Measurements from ENCODE around the gene ABCA5. TPM values are rescaled to one million over a fixed set of nuclear protein-coding genes. Genes with fewer than 3 reads are reported as not detected.
A peak's percentile ranks its signal among the peaks of the same experiment; 100 is the strongest.

Gene ABCA5
- total RNA-seq, 1 donor from 2014 or later = 52.8 TPM

DNA sequence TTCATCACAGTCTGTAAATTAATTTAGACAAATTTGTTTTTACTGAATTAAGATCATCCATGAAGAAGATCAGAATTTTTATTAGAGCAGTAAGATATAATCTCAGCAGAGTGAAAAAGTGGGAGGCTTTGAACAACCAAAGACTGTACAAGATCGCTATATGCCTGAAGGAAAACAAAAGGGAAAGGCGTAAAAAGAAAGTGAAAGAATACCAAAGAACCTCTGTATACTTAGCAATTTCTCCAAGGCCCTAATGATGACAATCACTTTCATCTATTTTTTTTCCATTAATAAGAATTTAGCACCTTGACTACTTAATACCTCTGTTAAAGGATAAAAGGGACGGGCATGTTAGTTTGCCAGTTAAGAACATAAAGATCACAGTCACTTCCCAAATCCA is 59.7 kb downstream of the ABCA5 start:
- DNase-seq = no peak

DNA sequence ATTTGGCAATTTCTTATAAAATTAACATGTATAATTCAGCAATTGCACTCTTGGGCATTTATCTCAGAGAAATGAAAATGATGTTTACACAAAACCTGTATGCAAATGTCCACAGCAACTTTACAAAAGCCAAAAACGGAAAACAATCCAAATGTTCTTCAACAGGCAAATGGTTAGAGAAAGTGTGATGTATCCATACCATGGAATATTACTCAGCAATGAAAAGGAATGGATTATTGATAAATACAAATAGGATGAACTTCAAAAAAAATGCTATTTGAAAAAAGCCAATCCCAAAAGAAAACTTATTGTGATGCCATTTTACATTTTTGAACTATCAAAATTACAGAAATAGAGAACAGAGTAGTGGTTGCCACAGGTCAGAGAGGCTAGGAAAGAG is 61.1 kb downstream of the ABCA5 start:
- no peak for DNase-seq

- no peak for DNase-seq
These were observed 72.7 kb downstream of the ABCA5 start for GRCh38 chr17:69254187-69254586.

DNA sequence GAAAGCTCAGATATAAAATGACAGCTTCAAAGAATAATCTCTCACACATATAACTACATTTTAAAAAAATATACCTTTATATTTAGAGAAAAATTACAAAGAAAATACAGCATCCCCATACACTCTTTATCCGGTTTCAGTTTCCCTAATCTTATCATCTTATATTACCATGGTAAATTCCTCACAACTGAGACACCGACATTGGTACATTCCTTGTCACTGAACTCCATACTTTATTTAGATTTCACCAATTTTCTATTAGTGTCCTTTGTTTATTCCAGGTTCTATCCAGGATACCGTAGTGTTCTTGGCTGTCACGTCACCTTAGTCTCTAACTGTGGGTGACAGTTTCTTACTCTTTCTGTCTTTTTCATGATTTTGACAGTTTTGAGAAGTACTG is 76.3 kb downstream of the ABCA5 start:
- no peak for DNase-seq

GRCh38 chr17:69246726-69247375 is 80.1 kb downstream of the ABCA5 start:
- peak; percentile 75 for DNase-seq

GRCh38 chr17:69246202-69246601 is 80.7 kb downstream of the ABCA5 start:
- DNase-seq = no peak

DNA sequence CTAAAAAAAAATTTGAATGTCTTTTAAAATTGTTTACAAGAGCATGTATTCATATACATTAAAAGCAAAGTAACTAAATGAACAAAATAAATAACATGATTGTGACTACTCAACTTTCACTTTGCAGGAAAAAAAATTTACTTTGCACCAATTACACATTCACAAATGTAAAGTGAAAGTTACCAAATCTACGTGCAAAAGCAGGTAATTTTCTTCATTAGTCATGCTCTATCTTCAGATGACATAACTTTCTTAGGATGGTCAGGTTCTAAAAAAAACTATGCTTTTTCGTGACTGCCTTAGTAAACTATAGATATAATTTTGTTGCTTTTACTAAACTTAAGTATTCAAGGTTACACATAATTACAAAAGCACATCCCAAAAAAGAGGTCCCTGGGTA is 81.3 kb downstream of the ABCA5 start:
- no peak for DNase-seq

DNA sequence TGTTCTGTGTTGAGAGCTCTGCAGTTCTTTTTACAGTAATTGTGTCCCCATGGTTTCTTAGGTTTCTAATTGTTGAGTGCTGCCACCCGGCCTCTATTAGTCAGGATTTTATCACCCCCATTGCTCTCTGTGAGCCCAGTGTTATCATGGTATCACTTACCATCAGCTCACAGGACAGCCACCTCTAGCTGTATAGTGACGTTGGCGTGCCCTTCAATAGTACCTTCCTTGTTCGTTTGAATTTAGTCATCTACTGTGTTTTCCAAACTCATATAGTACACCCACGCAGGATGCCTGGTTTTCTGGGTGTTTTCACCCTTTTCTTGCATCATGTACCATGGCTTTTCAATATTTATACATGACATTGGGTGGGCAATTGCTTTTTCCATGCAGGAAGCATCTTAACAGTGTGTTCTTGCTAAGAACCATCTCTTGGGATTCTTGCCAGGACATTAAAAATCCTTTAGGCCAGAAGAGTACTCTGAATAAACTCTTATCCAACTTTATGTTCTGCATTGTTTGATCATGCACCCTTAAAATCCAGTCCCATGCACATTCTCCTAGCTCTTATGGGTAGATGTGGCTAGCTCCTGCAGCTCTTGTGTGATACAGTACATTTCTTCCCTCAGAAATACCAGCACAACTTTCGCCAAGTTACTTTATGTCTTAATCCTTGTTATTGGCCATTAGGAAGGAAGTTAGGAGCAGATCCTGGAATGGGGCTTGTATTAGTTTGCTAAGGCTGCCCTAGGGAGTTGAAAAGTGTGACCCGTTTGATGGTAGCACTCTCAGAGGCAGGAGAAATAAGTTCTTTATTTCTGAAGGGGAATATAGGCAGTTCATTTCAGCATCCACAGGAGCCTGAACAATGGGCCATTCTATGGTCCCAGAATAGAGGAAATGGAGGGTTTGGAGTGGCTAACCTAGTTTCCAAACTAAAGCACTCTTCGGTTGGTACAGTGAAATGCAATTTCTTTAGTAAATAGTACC is 87.0 kb downstream of the ABCA5 start:
- DNase-seq = no peak

GRCh38 chr17:69236946-69237345 is 90.0 kb downstream of the ABCA5 start:
- DNase-seq = no peak

GRCh38 chr17:69236464-69236863 is 90.5 kb downstream of the ABCA5 start:
- DNase-seq = no peak

DNA sequence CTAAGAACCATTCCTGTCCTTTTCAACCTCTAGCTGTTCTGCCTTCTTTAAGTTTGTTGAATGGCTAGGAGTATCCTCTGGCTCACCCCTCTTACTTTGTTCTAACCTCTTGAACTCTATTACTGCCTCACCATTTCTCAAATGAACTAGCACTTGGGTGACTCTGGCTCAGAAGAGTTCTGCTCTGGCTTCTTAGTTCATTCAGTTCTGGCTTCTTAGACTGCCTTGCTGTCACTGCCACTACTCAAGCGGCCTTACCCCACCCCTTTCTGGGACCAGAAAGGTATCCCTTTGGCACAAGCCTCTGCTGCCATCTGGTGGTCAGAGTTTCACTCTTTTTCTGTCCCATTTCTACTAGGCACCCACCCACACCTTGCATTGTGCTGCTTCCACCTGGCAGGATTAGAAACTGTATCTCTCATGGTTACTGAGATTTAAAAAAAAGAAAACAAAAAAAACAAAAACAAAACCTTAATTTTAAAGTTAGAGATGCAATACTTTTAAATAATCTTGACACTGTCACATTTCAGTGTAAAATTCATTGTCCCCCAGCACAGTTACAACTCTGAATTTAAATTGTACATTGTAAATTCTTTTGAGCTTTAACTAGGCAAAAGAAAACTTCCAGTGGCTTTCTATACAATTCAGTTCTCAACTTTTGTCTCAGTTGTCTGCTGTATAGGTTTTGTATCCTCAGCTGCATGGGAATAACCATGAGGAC is 91.4 kb downstream of the ABCA5 start:
- DNase-seq = peak; percentile 90

DNA sequence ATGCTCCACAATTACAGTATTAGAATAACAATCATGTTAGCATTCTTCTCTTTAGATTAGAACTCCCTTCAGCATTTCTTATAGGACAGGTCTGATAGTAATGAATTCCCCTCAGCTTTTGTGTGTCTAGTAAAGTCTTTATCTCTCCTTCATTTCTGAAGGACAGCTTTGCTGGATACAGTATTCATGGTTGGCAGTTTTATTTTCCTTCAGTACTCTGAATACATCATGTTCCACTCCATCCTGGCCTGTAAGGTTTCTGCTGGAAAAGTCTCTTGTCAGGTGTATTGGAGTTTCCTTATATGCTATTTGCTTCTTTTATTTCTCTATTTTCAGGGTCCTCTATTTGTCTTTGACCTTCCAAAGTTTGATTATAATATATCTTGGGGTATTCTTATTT is 94.3 kb downstream of the ABCA5 start:
- no peak for DNase-seq

- no peak for DNase-seq
These were observed 95.4 kb downstream of the ABCA5 start for GRCh38 chr17:69231521-69231920.

- no peak for DNase-seq
These were observed 96.0 kb downstream of the ABCA5 start for GRCh38 chr17:69230939-69231338.

GRCh38 chr17:69228576-69228975 is 98.4 kb downstream of the ABCA5 start, which contains the start of gene ABCA10:
Gene ABCA10, minus strand, starts transcription at chr17:69228824. Its CDS starts 3,466 bp downstream, at chr17:69225358.
- peak; percentile 19 for DNase-seq

- no peak for DNase-seq
These were observed 98.9 kb downstream of the ABCA5 start for GRCh38 chr17:69228018-69228417.

- no peak for DNase-seq
These were observed 99.4 kb downstream of the ABCA5 start for GRCh38 chr17:69227541-69227940.

- no peak for DNase-seq
These were observed 103.1 kb downstream of the ABCA5 start for GRCh38 chr17:69223809-69224208.

GRCh38 chr17:69222707-69223258 is 104.2 kb downstream of the ABCA5 start:
- no peak for DNase-seq

- no peak for DNase-seq
These were observed 106.8 kb downstream of the ABCA5 start for GRCh38 chr17:69220098-69220497.

DNA sequence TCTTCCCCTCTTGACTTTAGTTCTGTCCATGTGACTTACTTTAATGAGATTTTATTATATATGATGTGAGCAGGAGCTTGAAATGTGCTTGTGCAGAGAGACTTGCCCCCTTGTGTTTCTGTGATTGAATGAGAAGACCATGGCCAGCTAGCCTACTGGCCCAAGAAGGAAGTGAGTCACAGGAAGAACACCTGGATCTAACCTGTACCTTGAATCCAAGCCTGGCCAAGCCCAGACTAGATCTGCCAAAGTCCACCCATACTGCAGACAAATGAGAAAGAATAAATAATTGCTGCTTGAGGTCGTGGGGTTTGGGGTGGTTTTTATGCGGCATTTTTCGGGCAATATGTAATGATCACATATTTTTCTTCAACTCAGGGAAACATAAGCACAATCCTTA is 107.9 kb downstream of the ABCA5 start:
- no peak for DNase-seq

DNA sequence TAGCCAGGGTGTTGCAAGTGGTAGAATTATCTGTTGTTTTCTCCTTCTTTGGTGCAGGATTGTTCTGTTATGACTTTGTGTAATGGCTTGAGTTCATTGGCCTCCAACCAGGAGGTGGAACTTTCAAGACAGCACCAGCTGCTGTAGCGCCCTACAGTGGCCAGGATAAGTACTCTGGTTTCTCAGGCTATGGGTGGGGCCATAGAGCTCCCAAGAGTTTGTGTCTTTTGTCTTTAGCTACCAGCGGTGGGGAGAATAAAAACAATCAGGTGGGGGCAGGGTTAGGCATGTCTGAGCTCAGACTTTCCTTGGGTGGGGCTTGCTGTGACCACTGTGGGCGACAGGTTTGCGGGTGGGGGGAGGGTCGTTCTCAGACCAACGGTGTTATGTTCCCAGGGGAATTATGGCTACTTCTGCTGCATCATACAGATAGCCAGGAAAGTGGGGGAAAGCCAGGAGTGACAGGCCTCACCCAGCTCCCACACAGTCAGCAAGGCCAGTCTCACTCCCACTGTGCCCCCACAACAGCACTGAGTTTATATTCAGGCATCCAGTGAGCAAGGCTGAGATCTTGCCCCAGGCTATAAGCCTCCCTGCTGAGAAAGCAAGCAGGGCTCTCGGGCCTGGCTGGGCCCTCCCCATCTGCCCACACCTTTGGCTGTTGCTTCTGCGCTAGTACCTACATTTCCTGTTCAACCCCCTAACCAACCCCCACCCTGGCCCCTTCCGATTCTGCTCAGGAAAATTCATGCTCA is 113.7 kb downstream of the ABCA5 start:
- DNase-seq = no peak
